NCI-H345 (cell line): ENCODE measurements around the gene SLC34A3.

Source experiments
- DNase-seq: peaks from one replicate; lab custom pipeline; 2025; lab: John Stamatoyannopoulos, UW

SLC34A3 gene

DNA sequence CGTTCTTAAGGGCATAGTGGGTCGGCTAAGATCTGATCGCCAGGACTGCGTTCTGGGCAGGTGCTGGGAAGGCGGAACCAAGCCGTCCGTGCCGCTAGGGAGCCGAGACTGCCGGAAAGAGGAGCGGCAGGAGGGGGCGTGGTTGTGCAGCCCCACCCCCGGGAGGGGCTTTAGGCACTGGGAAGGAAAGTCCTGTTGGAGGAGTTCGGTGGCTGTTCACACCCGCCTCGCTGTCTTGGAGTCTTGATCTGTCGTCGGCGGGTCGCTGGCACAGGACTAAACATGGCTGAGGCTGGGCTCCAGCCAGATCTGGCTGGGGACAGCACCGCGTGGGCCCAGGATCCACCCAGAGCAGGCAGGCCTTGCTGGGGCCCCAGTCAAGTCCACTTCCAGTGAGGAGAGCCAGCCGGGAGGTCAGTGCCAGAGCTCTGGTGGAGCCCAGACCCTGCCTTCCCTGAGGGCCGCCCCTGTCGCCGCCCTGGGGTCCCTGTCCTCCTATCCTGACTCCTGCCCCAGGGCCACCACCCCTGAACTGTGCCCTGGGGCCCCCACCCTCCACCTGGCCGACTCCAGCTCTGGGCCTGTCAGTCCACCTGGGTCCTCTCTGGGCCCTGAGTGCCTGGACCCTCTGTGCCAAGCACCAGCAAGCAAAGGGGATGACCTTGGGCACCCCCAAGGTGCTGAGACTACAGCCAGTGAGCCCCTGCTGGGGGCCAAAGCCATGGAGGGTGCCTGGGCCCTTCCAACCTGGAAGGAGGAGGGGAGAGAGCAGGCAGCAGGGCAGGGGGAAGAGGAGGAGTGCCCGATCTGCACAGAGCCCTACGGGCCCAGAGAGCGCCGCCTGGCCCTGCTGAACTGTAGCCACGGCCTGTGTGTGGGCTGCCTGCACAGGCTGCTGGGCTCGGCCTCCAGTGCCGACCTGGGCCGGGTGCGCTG lies 13.2 kb upstream of the SLC34A3 start:
- DNase-seq, result no peak

DNA sequence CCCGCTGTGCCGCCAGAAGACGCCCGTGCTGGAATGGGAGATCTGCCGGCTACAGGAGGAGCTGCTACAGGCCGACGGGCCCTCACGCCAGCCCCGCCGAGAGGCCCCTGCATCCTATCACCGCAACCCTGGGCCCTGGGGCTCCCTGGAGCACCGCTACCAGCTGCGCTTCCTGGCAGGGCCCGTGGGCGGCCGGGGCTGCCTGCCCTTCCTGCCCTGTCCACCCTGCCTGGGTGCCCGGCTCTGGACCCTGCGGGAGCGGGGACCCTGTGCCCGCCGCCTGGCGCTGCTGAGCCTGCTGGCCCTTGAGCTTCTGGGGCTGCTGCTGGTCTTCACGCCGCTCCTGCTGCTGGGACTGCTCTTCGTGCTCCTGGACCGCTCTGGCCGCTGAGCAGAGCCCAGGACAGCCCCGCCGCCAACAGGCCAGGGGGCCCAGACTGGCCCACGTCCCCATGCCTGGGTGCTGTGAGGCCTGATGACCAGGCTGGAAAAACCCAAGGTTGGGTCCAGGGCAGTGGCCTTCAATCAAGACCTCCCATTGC lies 12.4 kb upstream of the SLC34A3 start:
- no peak for DNase-seq

DNA sequence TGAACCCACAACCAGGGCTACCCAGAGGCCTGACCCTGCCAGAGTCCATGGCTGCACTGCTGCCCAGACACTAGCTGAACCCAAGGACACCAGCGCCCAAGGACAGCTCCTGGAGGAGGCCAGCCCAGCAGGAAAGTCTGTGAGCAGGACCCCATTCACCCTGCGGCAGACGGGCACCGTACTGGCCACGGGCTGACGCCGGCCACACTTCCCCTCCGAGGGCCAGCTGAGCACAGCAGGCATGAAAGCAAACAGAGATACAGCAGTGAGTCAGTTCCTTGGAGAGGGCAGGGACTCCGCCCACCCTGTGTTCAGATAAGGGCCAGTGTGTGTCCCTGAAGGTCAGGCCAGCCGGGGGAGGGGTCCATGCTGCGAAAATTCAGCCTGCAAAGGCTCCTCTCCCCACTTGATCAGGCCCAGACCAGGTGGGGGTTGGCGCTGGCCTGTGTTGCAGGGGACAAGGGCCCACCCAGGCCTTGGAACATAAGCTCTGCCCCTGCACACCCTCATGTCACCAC lies 11.9 kb upstream of the SLC34A3 start:
- DNase-seq, result no peak

DNA sequence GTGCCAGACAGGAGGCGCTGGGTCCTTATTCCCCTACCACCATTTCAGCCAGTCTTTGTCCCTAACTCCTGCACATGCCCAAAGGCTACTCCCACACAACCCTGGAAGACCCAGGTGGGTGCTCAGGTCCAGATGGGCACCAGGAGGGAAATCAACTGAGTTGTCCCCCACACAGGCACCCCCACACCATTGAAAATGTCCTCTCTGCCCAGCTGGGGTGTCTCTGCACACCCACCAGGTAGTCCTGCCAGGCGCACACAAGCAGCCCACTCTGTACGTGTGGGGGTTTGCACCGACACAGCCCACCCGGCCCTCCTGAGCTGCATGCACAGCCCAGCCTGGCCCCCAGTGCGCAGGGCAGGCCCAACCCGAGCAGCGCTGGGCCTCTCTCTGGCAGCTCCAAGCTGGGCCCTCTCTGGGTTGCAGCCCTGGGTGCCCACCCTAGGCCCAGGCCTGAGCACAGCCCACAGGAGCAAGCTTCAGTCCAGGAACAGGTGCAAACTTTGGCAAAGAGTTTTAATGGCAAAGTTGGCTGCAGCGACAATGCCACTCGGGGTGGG lies 10.9 kb upstream of the SLC34A3 start:
- DNase-seq, result no peak

DNA sequence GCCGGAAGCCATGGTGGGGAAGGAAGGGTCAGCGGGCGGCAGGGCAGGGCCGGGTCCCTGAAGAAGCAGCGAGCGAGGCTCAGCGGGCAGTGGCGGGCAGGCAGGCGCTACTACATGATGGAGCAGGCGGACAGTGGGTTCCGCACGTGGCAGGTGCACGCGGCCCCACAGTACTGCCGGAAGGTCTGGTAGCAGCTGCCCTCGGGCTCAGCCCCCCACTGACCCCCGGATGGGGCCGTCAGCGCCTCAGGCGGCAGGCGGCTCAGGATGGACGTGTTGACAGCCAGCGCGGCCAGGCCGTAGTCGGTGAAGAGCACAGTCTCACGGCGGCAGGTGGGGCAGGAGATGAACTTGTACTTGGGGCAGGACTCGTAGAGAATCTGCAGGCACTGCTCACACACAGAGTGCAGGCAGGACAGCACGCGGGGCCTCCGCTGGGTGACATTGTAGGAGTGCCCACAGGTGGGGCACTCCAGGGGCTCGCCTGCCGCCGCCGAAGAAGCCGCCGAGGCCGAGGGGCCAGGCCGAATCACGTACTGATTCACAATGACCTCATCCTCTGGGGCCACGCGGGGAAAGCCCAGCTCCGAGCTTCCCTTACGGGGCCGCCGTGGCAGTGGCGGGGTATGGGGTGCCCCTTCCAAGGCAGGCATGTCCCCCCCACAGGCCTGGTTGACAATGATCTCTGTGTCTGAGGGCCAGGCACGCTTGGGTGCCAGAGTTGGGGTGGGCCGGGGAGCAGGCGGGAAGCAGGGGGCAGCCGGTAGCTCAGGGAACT lies 10.2 kb upstream of the SLC34A3 start:
- DNase-seq, result no peak

DNA sequence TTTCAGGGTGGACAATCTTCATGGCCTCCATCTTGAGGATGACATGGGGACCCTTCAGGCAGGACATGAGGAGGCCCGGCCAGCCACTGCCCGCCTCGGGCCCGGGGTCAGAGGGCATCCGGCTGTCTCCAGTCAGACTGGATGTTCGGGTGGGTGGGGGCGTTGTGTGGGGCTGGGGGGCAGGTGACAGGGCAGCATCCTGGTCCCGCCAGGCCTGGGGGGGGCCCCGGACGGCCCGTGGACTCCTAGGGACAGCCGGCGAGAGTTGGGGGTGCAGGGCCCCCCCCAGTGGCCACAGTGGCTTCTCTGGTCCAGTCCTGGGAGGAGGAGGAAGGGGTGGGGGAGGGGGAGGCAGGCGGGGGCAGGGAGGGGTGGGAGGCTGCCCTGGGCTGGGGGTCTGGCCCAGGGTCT lies 9.6 kb upstream of the SLC34A3 start:
- DNase-seq, result no peak

DNA sequence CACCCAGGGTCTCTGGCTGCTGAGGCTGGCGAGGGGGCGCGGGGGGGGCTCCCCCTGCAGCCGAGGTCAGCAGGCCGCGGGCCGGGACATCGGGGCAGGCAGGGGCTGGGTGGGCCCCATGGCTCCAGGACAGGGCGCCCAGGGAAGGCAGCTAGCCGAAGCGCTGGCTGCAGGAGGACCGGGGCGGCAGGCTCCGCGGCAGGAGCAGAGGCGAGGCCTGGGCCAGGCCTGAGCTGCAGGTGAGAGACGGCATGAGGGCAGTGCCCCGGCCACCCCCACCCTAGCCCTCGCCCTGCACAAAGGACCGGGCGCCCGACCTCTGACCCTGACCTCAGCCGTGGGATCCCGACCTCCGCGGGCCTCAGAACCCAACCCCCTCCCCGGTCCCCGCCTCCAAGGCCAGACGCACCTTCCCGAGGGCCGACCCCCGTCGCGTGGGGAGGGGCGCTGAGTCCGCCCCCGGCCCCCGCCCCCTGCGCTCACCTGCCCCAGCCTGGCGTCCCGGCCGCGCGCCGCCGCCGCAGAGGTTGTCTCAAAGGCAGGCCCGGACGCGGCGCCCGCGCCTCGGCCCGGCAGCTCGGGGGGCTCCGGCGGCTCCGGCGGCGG lies 9.1 kb upstream of the SLC34A3 start:
- DNase-seq, result peak; percentile 49

DNA sequence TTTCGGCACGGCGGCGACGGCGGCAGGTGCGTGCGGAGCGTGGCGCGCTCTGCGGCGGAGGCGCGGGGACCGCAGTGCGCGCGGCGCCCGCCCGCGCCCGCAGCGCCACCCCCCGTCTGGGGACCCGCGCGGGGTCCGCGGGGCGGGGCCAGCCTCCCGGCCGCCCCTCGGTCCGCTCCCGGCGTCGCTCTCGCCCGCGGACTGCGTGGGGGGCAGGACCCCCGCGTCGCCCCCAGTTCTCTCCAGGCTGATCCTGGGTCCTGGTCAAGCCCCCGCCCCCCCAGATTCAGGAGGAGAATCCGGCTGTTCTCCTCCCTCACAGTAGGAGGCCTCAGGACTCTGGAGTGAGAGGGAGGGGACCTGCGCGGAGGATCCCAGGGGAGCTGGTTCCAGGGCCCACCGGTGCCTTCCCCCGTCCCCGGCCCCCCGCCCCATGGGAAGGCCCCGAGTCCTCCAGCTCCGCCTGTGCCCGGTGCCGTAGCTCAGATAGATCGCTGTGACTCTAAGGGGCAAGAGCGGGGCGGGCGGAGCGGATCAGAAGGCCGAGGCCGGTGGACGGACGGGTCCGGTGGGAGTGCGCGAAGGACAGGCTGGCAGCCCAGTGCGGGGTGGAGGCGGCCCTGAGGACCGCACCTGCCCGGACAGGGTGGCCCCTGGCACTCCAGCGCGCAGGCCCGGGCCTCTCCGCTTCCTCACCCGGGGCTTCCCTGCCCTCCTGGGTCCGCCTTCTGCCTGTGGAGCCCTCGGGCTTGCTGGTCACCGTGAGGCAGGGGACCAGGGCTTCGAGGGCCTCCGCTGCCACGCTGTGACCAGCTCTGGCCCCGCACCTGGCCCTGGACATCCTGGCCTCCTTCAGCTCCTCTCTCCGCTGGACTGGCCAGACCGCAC lies 8.3 kb upstream of the SLC34A3 start, which contains the start of gene RNF208:
RNF208 (minus strand) TSS at position 51 of the 888 bp plus-strand sequence. CDS start 1,028 bp downstream, outside the sequence.
- peak; percentile 48 for DNase-seq

DNA sequence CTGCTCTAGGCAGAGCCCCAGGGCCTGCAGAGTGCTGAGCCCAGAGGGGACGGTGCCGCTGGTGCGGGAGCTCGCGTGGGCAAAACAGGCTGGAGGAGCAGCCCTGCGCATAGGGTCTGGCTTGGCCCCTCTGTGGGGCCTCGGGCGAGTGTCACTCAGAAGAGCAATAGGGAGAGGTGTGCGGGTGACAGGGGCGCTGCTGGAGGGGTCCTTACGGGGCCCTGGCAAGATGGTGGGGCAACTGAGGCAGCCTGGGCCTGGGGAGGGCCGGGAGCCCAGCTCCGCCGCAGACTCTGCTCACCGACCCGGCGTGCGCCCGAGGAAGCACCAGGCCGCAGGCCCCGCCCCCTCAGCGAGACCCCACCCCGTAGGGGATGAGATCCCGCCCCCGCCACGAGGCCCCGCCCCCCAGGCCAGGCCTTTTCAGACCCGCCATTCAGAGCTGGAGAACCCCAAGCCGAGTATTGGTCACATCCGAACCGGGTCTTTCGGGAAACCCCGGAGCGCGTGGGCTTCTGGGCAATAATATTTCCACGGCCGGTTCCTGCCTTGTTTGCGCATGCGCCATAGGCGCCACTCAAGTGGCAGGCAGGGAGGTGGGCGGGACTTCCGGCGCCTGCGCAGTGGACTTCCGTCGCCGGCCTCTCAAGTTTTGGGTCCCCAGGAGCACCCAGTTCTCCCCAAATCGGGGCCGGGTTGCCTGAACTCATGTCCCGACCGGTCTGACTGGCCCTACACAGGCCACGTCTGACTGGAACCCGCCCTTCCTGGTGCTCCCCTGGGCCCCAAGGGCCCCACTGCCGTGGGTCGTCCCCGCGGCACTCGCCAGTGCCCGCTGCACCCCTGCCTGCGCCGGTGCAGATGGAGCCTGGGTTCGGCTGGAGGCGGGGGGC lies 7.4 kb upstream of the SLC34A3 start:
- DNase-seq, result peak; percentile 97

DNA sequence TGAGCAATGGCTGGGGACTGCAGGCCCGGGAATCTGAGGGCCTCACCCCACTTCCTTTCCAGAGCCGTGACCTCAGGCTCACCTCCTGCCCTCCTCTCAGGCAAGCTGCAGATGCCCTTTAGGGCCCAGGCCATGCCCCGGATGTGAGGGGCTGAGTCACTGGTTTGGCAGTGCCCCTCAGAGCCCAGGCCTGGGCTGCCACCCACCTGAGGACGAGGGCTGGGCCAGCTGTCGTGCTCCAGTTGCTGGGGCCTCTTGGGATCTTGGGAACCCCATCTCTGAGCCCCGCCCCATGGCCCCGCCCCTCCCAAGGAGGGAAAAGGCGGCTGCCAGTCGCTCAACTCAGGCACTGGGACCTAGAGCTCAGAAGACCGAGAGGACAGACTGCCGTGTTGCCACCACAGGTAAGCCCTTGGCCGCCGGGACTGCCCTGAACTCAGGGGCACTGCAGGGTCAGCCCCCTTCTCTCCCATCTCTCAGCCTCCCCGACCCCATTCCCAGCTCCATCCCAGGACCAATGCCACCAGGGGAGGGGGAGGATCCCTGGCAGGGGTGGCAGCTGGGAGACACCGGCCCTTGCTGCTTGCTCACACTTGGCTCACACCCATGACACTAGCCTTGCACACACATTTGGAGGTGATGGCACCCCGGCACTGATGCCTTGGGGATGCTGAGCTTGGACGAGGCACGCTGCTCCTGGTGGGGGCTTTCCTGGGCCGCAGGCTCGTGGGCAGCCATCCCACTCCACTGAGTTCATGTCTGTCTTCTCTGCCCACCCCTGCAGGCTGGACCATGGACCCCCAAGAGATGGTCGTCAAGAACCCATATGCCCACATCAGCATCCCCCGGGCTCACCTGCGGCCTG lies 5.6 kb upstream of the SLC34A3 start, which contains the start of gene CYSRT1:
CYSRT1 (plus strand) TSS at position 345 of the 865 bp plus-strand sequence; CDS start at position 793, 448 bp downstream.
- DNase-seq, result no peak

DNA sequence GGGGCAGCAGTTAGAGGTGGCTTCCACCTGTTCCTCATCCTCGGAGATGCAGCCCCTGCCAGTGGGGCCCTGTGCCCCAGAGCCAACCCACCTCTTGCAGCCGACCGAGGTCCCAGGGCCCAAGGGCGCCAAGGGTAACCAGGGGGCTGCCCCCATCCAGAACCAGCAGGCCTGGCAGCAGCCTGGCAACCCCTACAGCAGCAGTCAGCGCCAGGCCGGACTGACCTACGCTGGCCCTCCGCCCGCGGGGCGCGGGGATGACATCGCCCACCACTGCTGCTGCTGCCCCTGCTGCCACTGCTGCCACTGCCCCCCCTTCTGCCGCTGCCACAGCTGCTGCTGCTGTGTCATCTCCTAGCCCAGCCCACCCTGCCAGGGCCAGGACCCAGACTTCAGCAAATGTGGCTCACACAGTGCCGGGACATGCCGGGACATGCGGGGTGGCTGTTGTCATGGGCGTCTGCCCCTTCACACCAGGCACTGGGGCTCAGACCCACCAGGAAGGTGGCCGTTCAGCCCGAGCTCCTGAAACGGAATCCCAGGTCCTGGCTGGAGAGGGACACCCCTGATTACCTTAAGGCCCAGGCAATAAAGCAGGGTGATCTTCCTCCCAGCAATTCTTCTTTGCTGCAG lies 4.9 kb upstream of the SLC34A3 start:
- DNase-seq, result no peak

DNA sequence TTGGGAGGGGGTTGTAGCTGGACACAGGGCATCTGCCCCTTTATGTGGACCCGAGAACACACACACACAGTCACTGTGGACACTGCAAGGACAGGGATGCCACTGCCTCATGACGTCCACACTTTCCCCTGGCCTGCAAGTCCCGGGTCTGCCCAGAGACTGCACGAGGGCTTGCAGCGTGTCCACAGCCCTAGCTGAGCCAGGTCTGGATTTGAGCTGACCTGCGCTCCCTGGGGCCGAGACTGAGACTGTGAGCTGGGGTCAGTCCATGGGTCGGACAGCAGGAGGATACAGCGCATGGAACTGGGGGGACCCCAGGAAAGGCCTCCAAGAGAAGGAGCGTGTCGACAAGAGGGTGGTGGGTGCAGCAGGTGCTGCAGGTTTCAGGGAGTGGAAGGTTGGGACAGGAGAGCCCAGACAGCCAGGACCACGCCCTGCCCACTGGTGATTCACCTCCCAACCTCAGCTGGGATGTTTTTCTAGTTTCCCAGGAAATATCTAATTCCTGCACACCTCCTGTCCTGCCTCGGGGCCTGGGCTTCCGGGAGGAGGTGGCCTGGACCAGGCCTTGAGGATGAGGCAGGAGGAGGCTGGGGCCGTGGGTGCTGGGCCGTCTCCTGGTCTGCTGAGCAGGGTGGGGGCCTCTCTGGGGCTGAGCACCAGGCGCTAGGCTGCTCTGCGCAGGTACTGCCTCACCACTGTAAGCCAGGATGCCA lies 4.2 kb upstream of the SLC34A3 start:
- no peak for DNase-seq

DNA sequence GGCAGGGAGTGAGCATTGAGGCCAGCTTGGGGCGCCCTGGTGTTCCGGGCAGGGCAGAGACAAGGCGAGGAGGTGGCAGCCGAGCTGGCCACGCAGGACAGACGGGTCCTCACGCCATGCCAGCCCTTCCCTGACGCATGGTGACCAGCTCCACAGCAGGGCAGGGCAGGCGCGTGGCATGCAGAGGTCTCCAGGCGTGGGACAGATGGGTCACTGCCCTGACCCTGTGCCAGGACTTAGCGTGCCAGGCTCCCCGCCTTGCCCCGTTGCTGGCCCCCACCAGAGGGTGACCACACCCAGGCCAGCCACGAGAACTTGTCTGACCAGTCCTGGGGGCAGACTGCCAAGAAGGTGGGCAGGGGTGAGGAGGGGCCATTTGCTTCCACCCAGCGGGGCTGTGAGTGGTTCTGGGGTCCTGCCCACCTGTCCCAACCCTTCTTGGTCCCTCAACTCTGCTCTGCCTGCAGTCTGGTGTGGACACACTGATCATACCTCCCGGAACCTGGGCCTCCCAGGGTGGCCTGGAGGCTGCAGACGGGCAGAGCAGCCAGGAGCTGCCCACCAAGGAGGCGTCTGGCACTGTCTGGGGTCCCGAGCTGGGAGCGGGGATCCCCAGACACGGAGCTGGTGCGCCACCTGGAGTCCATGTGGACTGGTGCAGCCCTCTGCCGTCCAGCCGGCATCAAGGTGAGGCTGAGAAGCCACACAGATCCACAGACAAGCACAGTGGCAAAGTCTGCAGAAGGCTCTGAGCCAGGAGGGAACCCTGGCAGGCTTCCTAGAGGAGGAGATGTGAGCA lies 3.4 kb upstream of the SLC34A3 start, which contains the start of gene RNF224:
RNF224 (plus strand) TSS at position 449 of the 799 bp plus-strand sequence. CDS start 834 bp downstream, outside the sequence.
- peak; percentile 75 for DNase-seq

DNA sequence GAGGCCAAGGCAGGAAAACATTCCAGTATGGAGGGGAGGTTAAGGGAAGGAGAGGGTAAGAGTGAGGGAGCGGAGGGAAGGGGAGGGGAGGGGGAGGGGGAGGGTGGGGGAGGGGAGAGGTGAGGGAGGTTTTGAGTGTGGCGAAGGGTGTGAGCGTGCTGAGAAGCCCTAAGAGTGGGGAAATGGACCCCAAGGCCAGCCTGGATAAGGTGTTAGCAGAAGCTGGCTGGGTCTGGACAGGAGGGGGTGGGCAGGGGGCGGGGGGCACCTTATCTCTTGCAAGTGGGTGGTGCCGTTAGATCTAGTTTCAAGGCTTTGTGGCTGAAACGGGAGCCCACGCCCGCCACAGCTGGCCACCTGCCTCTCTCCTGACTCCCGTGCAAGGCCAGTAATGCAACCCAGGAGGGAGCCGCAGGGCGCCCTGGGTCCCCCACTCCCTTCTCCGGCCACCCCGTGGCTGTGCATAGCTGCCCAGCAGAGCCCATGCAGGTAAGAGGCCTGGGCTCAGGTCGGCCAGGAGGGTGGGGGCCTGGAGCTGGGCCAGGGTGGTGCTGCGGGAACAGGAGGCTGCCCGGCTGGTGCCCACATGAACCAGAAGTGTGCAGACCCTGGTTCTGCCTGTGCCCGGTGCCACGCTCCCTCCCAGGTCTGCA lies 2.7 kb upstream of the SLC34A3 start:
- DNase-seq, result no peak

DNA sequence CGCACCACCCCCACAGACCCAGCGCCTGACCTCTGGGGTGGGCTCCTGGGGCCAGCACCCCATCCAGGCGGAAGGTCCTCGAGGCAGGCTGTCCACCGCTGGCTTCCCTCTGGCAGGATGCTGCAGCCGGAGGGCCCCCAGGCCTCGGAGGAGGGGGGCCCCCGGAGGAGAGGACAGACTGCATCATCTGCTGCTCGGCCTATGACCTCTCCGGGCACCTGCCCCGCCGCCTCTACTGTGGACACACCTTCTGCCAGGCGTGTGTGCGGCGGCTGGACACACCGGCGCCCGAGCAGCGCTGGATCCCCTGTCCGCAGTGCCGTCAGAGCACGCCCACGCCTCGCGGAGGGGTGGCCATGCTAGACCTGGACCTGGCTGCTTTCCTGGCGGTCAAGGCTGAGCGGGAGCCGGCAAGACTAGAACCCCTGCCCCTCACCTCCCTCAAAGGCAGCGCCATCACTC lies 2.2 kb upstream of the SLC34A3 start:
- DNase-seq, result no peak
